ENCODE measurements around the gene NFKBIZ.

GRCh38 chr3:101867996-101868395 is 18.7 kb downstream of the NFKBIZ start:
- no peak for TF ChIP-seq CTCF (IDR thresholded peaks at IDR 0.05)
- no peak for TF ChIP-seq POLR2A (IDR thresholded peaks at IDR 0.05)

All from thyroid gland (tissue), 4 donors.